GM19467 (cell line): Measurements from ENCODE around the gene ARRDC3.
A peak's percentile ranks its signal among the peaks of the same experiment; 100 is the strongest.

ENCODE experiments used
- ATAC-seq: cut with Tn5 transposase; IDR thresholded peaks from one replicate; pipeline ENCODE4 v1.9.1; 2021; ENCODE audit warnings: mild to moderate bottlenecking, moderate library complexity; ENCODE audit not compliant: unreplicated experiment

The ARRDC3 gene

DNA sequence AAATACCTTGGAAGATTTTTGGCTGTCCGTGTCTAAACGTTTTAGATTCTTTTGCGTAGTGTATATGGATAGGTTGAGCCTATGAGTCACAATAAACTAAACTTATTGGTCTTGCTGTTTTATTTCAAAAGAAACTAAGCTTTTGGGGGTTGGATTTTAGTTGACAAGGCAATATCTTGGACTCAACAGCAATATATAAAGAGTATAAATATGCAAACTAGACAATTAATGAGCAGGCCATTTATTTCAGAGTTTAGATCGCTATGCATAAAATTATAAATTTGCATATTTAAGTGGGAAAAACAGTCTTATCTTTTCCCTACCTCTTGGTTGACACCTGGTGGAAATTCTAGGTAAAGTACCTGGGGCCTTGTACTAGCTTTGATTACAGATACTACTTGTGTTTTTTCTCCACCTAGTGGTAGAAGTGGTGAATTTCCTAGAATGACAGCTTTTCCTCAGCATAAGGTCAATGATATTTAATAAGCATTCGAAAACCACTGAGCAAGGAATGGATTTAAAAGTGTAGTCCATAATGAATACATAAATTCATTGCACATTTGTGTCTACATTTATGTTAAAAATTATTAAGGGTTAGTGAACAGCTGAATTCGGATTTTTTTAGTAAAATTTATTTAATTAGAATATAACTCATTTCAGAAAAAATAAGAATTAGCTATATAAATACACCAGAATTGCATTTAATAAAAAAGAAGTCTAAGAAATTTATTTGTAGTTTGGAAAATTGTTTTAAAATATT is 1.7 kb upstream of the ARRDC3 start:
- ATAC-seq = peak; percentile 13

DNA sequence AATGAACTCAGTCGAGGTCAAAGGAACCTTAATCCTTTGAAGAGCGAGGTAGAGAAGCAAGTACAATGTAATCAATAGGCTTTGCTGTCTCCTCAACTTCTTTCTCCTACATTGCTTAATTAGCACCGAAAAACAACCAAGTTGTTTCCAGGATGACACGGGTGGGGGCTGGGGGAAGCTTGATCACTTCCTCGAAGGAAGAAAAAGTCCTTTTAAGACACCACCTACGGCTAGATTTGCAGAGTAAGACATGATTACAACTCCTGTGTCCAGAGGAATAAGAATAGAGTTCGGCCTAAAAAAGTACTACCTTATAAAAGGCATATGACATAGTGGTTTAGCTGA is 811 bp upstream of the ARRDC3 start:
- no peak for ATAC-seq

DNA sequence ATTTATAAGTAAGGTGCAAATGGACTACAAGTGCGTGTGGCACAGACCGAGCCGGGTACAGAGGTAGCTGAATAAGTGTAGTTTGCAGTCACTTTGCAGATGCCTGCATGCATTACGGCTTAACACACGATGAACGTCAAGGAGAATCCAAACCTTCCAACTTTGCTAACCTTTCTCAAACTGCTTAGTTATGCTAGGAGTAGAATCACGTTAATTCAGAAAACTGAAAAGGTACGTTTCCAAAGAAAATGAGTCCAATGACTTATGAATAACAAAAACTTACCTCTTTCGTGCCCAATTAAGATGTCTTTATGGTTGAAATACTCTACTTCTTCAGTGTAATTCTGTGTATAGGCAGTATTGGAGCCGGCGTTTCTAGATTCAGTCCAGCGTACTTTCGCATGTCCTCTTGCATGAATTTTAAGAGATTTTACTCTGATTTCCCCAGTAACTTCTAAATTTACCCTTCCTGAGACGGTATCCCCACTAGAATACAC is 539 bp downstream of the ARRDC3 start:
- no peak for ATAC-seq

DNA sequence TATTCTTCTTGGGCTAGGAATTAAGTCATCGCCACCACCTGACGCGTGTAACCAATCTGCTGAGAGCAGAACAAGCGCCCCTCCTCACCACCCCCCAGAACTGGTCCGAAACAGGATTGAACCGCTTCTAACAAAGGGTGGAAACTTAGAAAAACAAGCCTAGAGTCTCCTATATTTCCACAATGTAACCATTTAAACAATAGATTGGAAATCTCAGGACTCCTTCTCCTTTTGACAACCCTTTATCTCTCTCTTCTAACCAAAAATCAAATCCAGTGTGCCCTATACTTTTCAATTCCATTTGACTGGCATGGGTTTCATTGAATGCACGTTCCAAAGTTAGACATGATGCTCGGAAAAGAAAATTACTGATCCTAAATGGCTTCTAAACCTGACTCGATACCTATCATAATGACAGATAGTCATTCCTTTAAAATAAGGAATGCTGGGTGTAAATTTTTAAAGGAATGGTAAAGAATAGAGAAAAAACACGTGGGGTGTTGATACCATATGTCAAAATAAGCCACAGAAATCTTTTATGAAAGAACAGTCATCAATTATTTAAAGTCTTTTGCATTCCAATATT is 1.2 kb downstream of the ARRDC3 start:
- peak; percentile 9 for ATAC-seq

DNA sequence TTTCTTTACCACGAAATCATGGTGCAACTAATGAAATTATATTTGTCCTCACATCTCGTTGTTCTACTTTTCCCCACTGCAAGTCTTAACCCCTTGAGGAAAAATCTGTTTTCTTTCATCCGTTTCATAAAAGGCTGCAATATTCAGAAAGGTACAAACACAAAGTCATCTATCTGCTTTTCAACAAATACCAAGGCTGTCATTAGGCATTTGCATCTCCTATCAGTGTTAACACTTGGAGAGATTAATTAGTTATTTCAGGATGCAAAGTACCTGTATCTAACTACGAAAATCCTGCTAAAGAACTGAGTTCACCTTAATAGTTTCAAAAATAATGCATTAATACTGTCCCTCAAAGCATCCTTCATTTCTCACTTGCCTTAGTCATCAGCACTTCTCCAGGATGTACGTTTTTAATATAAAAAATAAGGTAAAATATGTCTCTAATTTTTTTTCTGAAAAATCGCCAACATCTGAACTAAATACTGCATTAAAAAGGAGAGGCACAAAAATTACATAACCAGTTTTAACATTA is 1.8 kb downstream of the ARRDC3 start:
- ATAC-seq = no peak

DNA sequence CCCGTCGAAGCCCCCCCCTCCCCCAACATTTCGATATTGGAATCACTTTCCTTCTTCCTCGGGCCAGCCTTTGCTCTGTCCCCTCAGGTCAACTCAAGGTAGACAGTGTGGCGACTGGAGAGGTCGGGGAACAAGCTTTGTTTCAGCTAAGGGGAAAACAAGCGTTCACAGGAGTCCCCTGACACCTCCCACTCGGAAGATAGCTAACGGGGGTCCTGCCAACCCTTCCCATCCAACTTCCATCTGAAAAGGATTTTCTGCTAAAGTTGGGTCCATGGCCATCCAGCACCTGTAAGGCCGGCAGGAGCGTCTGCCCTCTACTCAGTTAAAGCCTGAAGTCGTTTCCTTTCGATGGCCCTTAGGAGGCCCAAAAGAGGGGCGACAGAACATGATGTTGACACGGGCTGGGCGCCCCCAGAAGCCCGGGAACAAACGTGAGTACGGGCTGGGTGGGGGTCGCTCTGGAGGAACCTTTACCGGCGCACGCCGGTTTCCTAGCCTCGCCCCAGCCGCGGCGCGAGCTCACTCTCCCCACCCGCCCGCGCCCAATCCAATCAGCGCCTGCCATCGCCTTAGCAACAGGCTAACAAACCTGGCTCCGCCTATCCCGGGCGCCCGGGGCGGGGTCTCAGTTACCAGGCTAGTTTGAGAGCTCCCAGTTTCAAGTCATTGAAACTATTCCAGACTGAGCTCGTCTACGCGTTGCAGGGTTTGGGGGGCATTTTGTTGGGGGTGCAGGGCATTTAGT is 2.5 kb downstream of the ARRDC3 start:
- peak; percentile 47 for ATAC-seq

DNA sequence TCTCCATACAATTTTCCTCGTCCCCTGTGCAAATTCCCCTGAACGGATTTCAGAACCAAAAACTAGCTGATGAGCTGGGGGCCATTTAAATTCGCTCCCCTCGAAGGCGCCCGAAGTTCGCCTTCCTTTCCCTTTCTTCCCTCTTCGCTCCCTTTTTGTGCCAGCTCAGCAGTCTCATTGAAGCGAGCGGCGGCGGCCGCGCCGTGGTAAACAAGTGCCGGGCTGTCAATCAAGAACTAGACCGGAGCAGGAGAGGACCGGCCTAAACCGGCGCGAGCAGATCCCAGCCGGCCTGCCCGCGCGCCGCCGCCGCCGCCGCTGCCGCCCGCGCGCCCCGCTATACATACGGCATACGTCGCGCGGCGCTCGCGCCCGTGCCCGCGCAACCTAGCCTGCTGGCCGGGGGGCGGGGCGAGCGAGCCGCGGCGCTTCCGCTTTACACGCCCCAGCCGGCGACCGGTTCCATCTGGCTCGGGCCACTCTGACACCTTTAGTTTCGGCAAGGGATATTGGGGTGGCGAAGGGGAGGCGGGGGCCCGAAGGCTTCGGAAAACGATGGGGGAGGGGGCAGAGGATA is 3.1 kb downstream of the ARRDC3 start:
- peak; percentile 58 for ATAC-seq

DNA sequence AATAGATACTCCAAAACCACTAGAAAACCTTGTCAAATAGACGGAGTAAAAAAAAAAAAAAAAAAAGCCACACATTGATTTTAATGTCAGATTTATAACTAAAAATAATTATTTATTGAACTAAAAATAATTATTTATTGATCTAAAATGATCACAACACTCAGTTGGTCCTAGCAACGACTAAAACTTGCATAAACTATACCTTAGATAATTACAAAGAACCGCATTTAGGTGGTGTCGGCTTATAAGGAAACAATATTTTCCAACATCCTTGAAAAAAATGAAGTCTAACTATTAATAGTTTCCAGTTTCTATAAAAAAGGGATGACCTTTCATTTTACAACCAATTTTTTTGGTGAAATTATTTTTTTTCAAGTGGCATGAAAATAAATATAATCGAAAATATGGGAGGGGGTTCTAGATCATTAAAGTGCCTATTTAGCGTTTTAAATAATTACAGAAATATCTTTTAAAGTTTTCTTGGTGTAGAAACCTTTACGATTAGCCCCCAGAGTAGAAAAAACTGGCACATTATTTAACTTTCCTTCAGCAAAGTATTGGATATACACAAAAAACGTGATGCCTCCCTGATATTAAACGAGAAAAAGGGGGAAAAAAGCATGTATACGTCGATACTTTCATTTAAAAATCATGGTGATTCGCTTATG is 3.7 kb downstream of the ARRDC3 start:
- no peak for ATAC-seq

DNA sequence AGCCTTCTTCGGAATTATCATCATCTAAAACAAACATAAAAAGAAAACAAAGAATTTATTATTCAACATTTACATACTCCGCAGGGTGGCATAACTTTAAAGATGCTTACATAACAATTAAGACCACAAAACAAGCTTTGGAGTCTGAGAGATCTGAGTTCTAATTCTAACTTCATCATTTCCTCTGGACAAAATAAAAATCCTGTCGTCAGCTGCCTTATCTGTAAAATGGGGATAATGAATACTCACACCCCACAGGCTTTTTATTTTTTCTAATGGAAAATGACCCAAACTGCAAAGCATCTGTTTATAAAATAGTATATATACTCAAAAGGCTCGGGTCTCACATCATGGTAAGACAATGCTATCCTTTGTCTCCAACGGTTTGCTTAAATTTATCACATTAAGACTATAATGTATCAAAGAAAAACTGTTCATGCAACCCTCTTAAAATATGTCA is 4.3 kb downstream of the ARRDC3 start:
- no peak for ATAC-seq

DNA sequence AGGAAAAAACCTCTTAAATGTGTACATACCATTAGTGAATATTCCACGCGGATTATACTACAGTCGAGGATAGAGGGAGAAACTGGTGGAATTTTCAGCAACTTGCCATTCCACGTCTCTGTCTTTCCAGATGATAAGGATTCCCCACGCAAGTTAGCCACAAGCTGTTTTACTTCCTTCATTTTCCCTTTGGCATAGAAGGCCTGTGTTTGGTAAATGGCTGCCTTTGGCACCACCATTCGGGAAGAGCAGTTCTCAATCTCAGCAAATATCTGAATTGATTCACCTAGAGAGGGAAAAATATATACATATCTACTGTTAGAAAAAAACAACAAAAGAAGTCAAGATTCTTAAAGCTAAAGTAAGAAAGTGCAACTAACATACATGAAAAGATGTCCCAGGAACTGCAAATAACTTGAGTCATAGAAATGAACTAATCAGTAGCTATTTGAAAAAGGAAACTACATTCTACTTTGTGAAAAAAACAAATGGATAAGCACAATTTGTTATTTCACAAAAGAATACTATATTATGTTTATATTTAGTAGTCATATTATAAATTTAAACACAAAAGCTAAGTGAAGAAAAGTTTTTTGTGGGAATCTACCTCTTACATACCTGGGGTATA is 8.1 kb downstream of the ARRDC3 start:
- no peak for ATAC-seq

DNA sequence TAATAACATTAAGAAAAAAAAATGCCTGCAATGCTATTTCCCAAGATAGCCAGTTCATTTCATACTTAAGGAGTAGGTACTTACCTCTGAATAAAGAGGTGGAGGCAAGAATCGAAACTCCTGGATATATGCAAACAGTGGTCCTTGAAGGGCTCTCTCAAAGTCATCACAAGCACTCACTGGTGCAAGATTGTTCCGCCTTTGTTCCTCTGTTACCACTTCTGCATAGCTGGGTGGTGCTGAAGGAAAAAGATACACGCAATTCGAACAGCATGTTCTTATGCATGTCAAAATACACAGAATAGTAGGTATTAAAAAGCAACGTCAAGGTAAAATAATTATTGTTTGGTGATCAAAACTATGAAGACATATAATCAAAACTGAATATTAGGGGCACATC is 9.5 kb downstream of the ARRDC3 start:
- ATAC-seq = no peak

DNA sequence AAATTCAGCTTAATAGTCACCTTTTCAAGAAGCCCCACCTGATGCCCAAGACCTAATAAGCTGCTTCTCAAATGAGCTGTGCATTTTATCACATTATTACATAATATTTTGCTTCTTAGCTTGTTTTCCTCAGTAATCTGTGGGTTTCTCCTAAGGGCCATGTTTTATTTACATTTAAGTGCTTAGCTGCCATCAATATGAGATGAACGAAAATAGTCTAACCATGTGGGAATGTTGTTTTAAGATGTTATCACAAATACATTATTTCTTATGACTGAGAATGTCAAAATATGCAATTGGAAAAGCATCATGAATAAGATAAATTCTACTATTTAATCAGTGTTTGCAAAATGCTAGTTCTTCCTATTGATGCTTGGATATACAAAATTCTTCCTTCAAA is 10.1 kb downstream of the ARRDC3 start:
- no peak for ATAC-seq

DNA sequence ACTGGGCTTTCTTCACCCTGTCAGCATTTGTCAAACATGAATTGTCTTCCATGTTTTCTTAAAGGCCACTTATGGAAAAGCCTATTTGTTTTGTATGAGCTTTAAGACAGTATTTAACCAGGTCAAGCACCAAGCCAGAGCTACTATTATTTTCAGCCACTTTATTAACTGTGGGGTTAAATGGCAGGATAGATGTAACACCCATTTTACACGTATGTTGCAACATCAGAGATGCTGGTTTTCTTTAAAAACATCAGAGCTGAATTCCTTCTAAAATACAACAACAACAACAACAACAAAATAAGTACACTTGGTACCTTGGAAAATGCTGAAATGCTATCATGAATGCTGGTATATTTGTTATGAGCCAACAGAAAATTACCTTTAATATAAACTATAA is 13.6 kb downstream of the ARRDC3 start:
- no peak for ATAC-seq

DNA sequence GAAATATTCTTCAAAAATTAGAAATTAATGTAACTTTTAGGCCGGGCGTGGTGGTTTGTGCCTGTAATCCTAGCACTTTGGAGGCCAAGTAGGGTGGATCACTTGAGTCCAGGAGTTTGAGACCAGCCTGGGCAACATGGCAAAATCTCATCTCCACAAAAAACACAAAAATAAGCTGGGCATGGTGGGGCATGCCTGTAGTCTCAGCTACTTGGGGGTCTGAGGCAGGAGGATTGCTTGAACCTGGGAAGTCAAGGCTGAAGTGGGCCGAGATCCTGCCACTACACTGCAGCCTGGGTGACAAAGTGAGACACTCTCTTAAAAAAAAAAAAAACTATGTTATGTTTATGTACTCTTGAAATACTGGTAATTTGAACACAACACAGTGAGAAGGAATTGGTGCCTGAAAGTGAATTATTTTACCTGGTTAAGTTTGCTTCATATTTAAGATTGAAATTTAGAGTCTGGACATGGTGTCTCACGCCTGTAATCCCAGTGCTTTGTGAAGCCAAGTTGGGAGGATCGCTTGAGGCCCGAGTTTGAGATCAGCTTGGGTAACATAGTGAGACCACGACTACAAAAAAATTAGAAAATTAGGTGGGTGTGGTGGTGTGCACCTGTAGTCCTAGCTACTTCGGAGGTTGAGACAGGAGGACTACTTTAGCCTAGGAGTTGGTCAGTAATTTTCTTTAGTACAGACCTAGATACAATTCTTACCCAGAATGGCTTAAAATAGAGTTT is 15.0 kb downstream of the ARRDC3 start:
- no peak for ATAC-seq

DNA sequence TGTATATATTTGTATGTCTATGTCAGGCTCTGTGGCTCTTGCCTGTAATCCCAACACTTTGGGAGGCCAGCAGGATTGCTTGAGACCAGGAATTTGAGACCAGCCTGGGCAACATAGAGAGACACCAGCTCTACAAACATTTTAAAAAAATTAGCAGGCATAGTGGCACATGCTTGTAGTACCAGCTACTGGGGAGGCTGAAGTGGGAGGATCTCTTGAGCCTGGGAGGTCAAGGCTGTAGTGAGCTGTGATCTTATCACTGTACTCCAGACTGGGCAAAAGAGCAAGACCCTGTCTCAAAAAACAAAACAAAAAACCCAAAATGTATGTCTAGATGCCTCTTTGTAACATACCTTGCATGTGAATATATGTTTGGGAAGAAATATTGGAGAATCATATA is 15.8 kb downstream of the ARRDC3 start:
- ATAC-seq = no peak

DNA sequence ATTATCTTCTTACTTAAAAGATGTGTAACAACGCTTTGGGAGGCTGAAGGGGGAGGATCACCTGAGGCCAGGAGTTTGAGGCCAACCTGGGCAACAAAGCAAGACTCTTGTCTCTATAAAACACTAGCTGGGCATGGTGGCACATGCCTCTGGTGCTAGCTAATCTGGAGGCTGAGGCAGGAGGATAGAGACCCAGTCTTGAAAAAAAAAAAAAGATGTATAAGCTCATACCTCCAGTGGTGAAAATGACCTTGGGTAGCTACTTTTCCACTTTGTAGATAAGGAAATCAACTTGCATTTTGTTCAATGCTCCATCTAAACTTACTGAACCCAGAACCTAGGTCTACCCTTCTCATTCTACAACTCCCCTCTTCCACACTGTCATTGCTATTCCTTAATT is 16.6 kb downstream of the ARRDC3 start:
- no peak for ATAC-seq

DNA sequence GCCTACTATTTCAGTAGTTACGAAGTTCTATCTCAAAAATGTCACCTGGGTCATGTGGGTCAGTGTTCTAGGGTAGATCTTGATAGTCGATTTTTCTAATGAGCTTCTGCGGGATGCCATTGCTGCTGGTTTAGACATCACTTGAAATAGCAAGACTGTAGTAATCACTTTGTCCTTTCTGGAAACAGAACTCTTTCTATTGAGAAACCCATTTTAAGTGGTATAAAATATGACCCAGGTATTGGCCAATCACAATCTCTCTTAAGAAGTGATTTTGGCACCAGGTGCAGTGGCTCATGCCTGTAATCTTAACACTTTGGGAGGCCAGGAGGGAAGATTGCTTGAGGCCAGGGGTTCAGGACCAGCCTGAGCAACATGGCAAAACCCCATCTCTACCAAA is 17.6 kb downstream of the ARRDC3 start:
- ATAC-seq = no peak

DNA sequence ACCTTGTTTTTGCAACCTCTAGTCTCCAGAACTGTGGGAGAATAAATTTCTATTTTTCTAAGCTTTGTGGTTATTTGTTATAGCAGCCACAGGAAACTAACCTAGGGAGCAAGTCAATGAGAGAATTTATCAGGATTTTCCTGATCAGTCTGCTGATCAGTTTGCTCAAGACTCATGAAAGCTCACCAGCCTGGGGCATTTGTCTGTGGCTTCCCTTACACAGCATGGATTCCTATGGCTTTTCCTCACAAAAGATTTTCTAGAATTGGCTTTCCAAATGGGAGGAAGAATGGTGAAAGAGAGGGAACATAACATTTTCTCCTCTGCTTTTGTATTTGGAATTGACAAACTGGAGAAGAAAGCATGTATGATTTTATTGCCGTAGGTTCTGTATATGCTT is 20.2 kb downstream of the ARRDC3 start:
- no peak for ATAC-seq

DNA sequence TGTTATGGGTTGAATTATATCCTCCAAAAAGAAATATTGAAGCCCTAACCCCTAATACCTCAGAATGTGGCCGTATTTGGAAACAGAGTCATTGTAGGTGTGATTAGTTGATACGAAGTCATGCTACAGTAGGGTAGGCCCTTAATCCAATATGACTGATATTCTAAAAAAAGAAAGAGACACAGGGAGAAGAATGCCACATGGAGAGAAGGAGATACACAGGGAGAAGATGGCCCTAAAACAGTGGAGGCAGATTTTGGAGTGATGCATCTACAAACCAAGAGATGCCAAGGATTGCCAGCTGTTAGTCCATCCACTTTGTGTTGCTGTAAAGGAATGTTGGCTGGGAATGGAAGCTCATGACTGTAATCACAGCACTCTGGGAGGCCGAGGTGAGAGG is 21.3 kb downstream of the ARRDC3 start:
- ATAC-seq = no peak
